PC-9 (cell line): ENCODE data around the gene ADAMTSL5. TPM values are rescaled to one million over a fixed set of nuclear protein-coding genes. Genes with fewer than 3 reads are reported as not detected.

Experiments used
- BruUV-seq: library from RNA; stranded (reverse); fragments of 400-500 nt; replicated peaks from 2 replicates; lab custom pipeline; 2021; lab: Mats Ljungman, UMichigan
- CTCF ChIA-PET: fragments of 300-600 bp; sonication (Branson Sonifier 250); formaldehyde crosslinking; loops from one replicate; lab custom pipeline; 2022; ENCODE audit warnings: antibody characterized with exemption; lab: Charles Lee
- POLR2A ChIA-PET: fragments of 300-600 bp; sonication (Branson Sonifier 250); formaldehyde crosslinking; loops from one replicate; lab custom pipeline; 2022; ENCODE audit warnings: antibody characterized with exemption; ENCODE audit not compliant: unreplicated experiment; lab: Charles Lee
- DNase-seq, 2 experiments: peaks; one replicate each; pipeline versions ENCODE4 v3.0.0 to v3.0.0-alpha.2; 2015 to 2022; ENCODE audit warnings: mixed read lengths in 1 of 2
- H2AFZ ChIP-seq: fragments of 200-600 bp; sonication (generic); 2 replicates; pipeline ENCODE4 v1.8.1; 2017; ENCODE audit warnings: antibody characterized with exemption
- H3F3A ChIP-seq: fragments of 200-600 bp; sonication (generic); 2 replicates; pipeline ENCODE4 v1.8.1; 2017; ENCODE audit warnings: antibody characterized with exemption, mild to moderate bottlenecking, low read depth; ENCODE audit not compliant: insufficient read depth
- H3K27ac ChIP-seq: fragments of 200-600 bp; sonication (generic); 2 replicates; pipeline ENCODE4 v1.6.1; 2016; ENCODE audit warnings: mixed run types
- H3K27me3 ChIP-seq: fragments of 200-600 bp; sonication (generic); 2 replicates; pipeline ENCODE4 v1.6.1; 2016; ENCODE audit warnings: low read depth, mixed run types; ENCODE audit not compliant: insufficient read depth
- H3K36me3 ChIP-seq: fragments of 200-600 bp; sonication (generic); 2 replicates; pipeline ENCODE4 v1.6.1; 2016; ENCODE audit warnings: low read depth, mixed run types
- H3K4me1 ChIP-seq: fragments of 200-600 bp; sonication (generic); replicated peaks from 2 replicates; pipeline ENCODE4 v1.6.1; 2016; ENCODE audit warnings: mixed run types; ENCODE audit not compliant: insufficient read depth
- H3K4me2 ChIP-seq: fragments of 200-600 bp; sonication (generic); 2 replicates; pipeline ENCODE4 v1.6.1; 2017; ENCODE audit warnings: mixed run types
- H3K4me3 ChIP-seq: fragments of 200-600 bp; sonication (generic); 2 replicates; pipeline ENCODE4 v1.6.1; 2016; ENCODE audit warnings: mixed run types
- H3K79me2 ChIP-seq: fragments of 200-600 bp; sonication (generic); 2 replicates; pipeline ENCODE4 v1.6.1; 2017; ENCODE audit warnings: low read depth, mixed run types
- H3K9me2 ChIP-seq: fragments of 200-600 bp; sonication (generic); 2 replicates; pipeline ENCODE4 v1.8.1; 2017; ENCODE audit warnings: mild to moderate bottlenecking; ENCODE audit not compliant: insufficient read depth
- H3K9me3 ChIP-seq: fragments of 200-600 bp; sonication (generic); 2 replicates; pipeline ENCODE4 v1.8.1; 2016; ENCODE audit warnings: low read depth; ENCODE audit not compliant: insufficient read depth
- H4K20me1 ChIP-seq: fragments of 200-600 bp; sonication (generic); 2 replicates; pipeline ENCODE4 v1.8.1; 2017; ENCODE audit not compliant: insufficient read depth
- EZH2 ChIP-seq: fragments of 200-600 bp; sonication (generic); IDR thresholded peaks from 2 replicates; pipeline ENCODE4 v1.8.0; 2017; ENCODE audit warnings: antibody characterized with exemption, low read depth
- intact Hi-C: fragments of 100-400 bp; cut with micrococcal nuclease; formaldehyde crosslinking; loops from one replicate; pipeline ENCODE4 v1.10.0; 2022; ENCODE audit not compliant: unreplicated experiment
- total RNA-seq: library from RNA; stranded (reverse); gene quantifications from 2 replicates; pipeline ENCODE4 v1.2.3, GENCODE V29; 2021
- TF ChIP-seq, protein P1 (sequence below): fragments of 200-600 bp; sonication (generic); conservative IDR thresholded peaks from 2 replicates; pipeline ENCODE4 v1.6.1; 2017; ENCODE audit warnings: mixed run types, antibody characterized with exemption, mild to moderate bottlenecking, moderate library complexity

The ADAMTSL5 gene
- total RNA-seq, 1 experiment from 2014 or later, result 13.6 TPM

DNA sequence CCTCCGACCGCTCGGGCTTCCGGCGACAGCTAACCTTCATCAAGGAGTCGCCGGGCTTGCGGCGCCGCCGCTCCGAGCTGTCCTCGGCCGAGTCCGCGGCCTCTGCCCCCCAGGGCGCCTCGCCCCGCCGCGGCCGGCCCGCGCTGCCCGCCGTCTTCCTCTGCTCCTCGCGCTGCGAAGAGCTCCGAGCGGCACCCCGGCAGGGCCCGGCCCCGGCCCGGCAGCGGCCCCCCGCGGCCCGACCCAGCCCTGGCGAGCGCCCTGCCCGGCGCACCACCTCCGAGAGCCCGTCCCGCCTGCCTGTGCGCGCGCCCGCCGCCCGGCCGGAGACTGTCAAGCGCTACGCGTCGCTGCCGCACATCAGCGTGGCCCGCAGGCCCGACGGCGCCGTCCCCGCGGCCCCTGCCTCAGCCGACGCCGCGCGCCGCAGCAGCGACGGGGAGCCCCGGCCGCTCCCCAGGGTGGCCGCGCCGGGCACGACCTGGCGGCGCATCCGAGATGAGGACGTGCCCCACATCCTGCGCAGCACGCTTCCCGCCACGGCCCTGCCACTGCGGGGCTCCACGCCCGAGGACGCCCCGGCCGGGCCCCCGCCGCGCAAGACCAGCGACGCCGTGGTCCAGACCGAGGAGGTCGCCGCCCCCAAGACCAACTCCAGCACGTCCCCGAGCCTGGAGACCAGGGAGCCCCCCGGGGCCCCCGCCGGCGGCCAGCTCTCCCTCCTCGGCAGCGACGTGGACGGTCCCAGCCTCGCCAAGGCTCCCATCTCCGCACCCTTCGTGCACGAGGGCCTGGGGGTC, 43.4 kb downstream of the ADAMTSL5 start:
- no peak overlapping the region for H3K4me3 ChIP-seq
- CTCF ChIA-PET, result no interaction called here
- H3K4me2 ChIP-seq, result peak overlapping the region; percentile 55; the same call in 1 of the 2 replicates
- H4K20me1 ChIP-seq, result no peaks in the 10 kb centered on the region; the same call in none of the 2 replicates
- no peaks in the 10 kb centered on the region for H3K27me3 ChIP-seq
- no TSS peak for BruUV-seq
- POLR2A ChIA-PET, result no interaction called here
- H3K79me2 ChIP-seq, result no peaks in the 10 kb centered on the region
- TF ChIP-seq, protein P1, sequence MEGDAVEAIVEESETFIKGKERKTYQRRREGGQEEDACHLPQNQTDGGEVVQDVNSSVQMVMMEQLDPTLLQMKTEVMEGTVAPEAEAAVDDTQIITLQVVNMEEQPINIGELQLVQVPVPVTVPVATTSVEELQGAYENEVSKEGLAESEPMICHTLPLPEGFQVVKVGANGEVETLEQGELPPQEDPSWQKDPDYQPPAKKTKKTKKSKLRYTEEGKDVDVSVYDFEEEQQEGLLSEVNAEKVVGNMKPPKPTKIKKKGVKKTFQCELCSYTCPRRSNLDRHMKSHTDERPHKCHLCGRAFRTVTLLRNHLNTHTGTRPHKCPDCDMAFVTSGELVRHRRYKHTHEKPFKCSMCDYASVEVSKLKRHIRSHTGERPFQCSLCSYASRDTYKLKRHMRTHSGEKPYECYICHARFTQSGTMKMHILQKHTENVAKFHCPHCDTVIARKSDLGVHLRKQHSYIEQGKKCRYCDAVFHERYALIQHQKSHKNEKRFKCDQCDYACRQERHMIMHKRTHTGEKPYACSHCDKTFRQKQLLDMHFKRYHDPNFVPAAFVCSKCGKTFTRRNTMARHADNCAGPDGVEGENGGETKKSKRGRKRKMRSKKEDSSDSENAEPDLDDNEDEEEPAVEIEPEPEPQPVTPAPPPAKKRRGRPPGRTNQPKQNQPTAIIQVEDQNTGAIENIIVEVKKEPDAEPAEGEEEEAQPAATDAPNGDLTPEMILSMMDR, result no peak
- TF ChIP-seq EZH2, result no peak
- intact Hi-C loops, result no loop called here
- H3K27ac ChIP-seq, result no peak overlapping the region
- no peaks in the 10 kb centered on the region for H3K36me3 ChIP-seq
- H3F3A ChIP-seq, result no peaks in the 10 kb centered on the region
- H3K9me2 ChIP-seq, result no peaks in the 10 kb centered on the region
- H3K4me1 ChIP-seq, result no peaks in the 10 kb centered on the region
- DNase-seq, result no peak
- H2AFZ ChIP-seq, result no peak overlapping the region
- no peaks in the 10 kb centered on the region for H3K9me3 ChIP-seq

DNA sequence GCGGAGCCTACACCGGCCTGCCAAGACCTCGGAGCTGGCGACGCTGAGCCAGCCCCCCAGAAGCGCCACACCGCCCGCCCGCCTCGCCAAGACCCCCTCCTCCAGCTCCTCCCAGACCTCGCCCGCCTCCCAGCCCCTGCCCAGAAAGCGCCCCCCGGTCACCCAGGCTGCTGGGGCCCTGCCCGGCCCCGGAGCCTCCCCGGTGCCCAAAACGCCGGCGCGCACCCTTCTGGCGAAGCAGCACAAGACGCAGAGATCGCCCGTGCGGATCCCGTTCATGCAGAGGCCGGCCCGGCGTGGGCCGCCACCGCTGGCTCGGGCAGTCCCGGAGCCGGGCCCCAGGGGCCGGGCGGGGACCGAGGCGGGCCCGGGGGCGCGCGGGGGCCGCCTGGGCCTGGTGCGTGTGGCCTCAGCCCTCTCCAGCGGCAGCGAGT, 44.0 kb downstream of the ADAMTSL5 start:
- POLR2A ChIA-PET, result no interaction called here
- Histone ChIP-seq H3K9me3 (no peaks in the 10 kb centered on the region), H3K27me3 (no peaks in the 10 kb centered on the region), H3K4me1 (no peaks in the 10 kb centered on the region), H4K20me1 (no peaks in the 10 kb centered on the region; the same call in none of the 2 replicates), H3K36me3 (no peaks in the 10 kb centered on the region), H3K4me2 (peak overlapping the region; percentile 47; the same call in 1 of the 2 replicates), H3K79me2 (no peaks in the 10 kb centered on the region), H3F3A (no peaks in the 10 kb centered on the region), H2AFZ (no peak overlapping the region), H3K27ac (no peak overlapping the region), H3K4me3 (no peak overlapping the region), H3K9me2 (no peaks in the 10 kb centered on the region)
- no TSS peak for BruUV-seq
- intact Hi-C loops, result no loop called here
- TF ChIP-seq EZH2, result no peak
- TF ChIP-seq, protein P1, result no peak; the same call in 1 of the 2 replicates
- DNase-seq, result no peak
- CTCF ChIA-PET, result no interaction called here

DNA sequence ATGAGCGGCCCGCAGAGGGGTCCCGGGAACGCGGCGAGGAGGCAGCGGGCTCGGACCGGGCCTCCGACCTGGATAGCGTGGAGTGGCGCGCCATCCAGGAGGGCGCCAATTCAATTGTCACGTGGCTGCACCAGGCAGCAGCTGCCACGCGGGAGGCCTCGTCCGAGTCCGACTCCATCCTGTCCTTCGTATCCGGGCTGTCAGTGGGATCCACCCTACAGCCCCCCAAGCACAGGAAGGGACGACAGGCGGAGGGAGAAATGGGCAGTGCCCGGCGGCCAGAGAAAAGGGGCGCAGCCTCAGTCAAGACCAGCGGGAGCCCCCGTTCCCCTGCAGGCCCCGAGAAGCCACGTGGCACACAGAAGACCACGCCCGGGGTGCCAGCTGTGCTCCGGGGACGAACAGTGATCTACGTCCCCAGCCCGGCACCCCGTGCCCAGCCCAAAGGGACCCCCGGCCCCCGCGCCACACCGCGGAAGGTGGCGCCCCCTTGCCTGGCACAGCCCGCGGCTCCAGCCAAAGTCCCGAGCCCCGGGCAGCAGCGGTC, 44.5 kb downstream of the ADAMTSL5 start:
- no peaks in the 10 kb centered on the region for H3K9me2 ChIP-seq
- no peak overlapping the region for H3K4me3 ChIP-seq
- H2AFZ ChIP-seq, result no peak overlapping the region
- intact Hi-C loops, result no loop called here
- CTCF ChIA-PET, result no interaction called here
- POLR2A ChIA-PET, result no interaction called here
- no peaks in the 10 kb centered on the region for H3K36me3 ChIP-seq
- H3F3A ChIP-seq, result no peaks in the 10 kb centered on the region
- no peak for TF ChIP-seq EZH2
- TF ChIP-seq, protein P1, result no peak
- no peak for DNase-seq
- no TSS peak for BruUV-seq
- no peak overlapping the region for H3K27ac ChIP-seq
- H3K27me3 ChIP-seq, result no peaks in the 10 kb centered on the region
- H3K4me1 ChIP-seq, result no peaks in the 10 kb centered on the region
- H3K79me2 ChIP-seq, result no peaks in the 10 kb centered on the region
- no peaks in the 10 kb centered on the region for H3K9me3 ChIP-seq
- no peaks in the 10 kb centered on the region; the same call in none of the 2 replicates for H4K20me1 ChIP-seq
- H3K4me2 ChIP-seq, result peak overlapping the region; percentile 47; the same call in 1 of the 2 replicates
